ENCODE results near the gene PPP1R9A.

DNA sequence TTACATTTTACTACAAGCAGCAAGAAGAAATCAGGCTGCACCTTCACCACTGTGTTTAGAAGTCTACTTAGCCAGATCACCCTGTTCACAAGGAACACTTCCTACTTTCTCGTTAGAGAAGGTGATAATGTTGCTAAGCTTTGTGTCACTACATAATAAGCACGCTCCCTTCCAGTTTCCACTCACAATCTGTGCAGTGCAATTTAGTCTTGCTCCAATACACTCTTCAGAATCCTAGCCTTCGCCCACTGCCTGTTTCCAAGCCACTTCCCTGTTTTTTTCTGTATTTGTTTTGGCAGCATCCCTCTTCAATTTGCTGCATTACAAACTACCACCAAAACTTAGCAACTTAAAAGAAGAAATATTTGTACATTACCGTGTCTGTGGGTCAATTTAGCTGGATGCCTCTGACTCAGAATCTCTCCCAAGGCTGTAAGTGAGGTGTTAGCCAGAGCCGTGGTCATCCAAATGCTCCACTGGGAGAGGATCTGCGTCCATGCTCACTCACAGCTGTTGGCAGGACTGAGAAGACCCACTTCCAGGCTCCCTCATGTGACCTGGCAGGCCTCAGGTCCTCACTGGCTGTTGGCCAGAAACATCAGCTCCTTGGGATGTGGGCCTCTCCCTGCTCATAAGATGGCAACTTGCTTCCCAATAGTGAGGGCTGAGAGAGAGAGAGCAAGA lies 306.6 kb downstream of the PPP1R9A start:
- TF ChIP-seq, protein P1, sequence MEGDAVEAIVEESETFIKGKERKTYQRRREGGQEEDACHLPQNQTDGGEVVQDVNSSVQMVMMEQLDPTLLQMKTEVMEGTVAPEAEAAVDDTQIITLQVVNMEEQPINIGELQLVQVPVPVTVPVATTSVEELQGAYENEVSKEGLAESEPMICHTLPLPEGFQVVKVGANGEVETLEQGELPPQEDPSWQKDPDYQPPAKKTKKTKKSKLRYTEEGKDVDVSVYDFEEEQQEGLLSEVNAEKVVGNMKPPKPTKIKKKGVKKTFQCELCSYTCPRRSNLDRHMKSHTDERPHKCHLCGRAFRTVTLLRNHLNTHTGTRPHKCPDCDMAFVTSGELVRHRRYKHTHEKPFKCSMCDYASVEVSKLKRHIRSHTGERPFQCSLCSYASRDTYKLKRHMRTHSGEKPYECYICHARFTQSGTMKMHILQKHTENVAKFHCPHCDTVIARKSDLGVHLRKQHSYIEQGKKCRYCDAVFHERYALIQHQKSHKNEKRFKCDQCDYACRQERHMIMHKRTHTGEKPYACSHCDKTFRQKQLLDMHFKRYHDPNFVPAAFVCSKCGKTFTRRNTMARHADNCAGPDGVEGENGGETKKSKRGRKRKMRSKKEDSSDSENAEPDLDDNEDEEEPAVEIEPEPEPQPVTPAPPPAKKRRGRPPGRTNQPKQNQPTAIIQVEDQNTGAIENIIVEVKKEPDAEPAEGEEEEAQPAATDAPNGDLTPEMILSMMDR (conservative IDR thresholded peaks at IDR 0.05), result no peak
- TF ChIP-seq ZFX (IDR thresholded peaks at IDR 0.05), result no peak
